SK-N-SH (cell line): ENCODE data around the gene MID2. TPM values are rescaled to one million over a fixed set of nuclear protein-coding genes. Genes with fewer than 3 reads are reported as not detected.

Source experiments
- CTCF ChIA-PET: fragments of 300-600, 350-600 bp; formaldehyde crosslinking; extraction: SDS; loops from one replicate; lab custom pipeline; 2021; lab: Yijun Ruan, JAX
- POLR2A ChIA-PET: fragments of 350-600 bp; sonication (Branson Sonifier 250); formaldehyde crosslinking; extraction: SDS; loops from one replicate; lab custom pipeline; 2020; ENCODE audit warnings: antibody characterized with exemption, inconsistent platforms; lab: Yijun Ruan, JAX
- DNase-seq: peaks from one replicate; pipeline ENCODE4 v3.0.0; 2012
- H2AFZ ChIP-seq: fragments of 200-600 bp; sonication (generic); 2 replicates; pipeline ENCODE4 v1.8.1; 2016; ENCODE audit warnings: antibody characterized with exemption, mild to moderate bottlenecking, low read depth
- H3F3A ChIP-seq: fragments of 200-600 bp; sonication (generic); replicated peaks from 2 replicates; pipeline ENCODE3; 2016; ENCODE audit warnings: antibody characterized with exemption, mild to moderate bottlenecking; ENCODE audit not compliant: insufficient read depth
- H3K27ac ChIP-seq, 2 experiments: fragments of 200-500 bp in 1 of 2; fragments of 200-600 bp in 1 of 2; sonication (Bioruptor generic) in 1 of 2; sonication (generic), shearing (Covaris generic) in 1 of 2; 2 replicates each; pipeline versions ENCODE4 v1.5.1 to v1.6.1; 2014 to 2016; ENCODE audit warnings: low read depth in 2 of 2, inconsistent platforms in 1 of 2, low read length in 1 of 2, mild to moderate bottlenecking in 1 of 2, mixed read lengths in 1 of 2
- H3K27me3 ChIP-seq: fragments of 200-600 bp; sonication (generic), shearing (Covaris generic); 2 replicates; pipeline ENCODE4 v1.6.1; 2016; ENCODE audit warnings: mixed run types; ENCODE audit not compliant: insufficient read depth
- H3K36me3 ChIP-seq, 2 experiments: fragments of 200-500 bp in 1 of 2; fragments of 200-600 bp in 1 of 2; sonication (Bioruptor generic) in 1 of 2; sonication (generic) in 1 of 2; replicated peaks in 1 of 2; 2 replicates each; pipeline versions ENCODE3 to v1.5.1; 2014 to 2016; ENCODE audit warnings: low read length in 1 of 2, mild to moderate bottlenecking in 1 of 2; ENCODE audit not compliant: insufficient read depth in 2 of 2, control insufficient read depth in 1 of 2
- H3K4me1 ChIP-seq, 2 experiments: fragments of 200-500 bp in 1 of 2; fragments of 200-600 bp in 1 of 2; sonication (Bioruptor generic) in 1 of 2; sonication (generic), shearing (Covaris generic) in 1 of 2; 2 replicates each; pipeline versions ENCODE4 v1.5.1 to v1.6.1; 2014 to 2016; ENCODE audit warnings: low read depth in 1 of 2, low read length in 1 of 2, mixed run types in 1 of 2; ENCODE audit not compliant: insufficient read depth in 2 of 2, control insufficient read depth in 1 of 2
- H3K4me2 ChIP-seq: fragments of 200-600 bp; sonication (generic), shearing (Covaris generic); 2 replicates; pipeline ENCODE4 v1.6.1; 2017; ENCODE audit warnings: mixed run types
- H3K4me3 ChIP-seq, 2 experiments: fragments of 200-500 bp in 1 of 2; fragments of 200-600 bp in 1 of 2; sonication (Bioruptor generic) in 1 of 2; sonication (generic), shearing (Covaris generic) in 1 of 2; 2 replicates each; pipeline versions ENCODE4 v1.5.1 to v1.8.1; 2014 to 2016; ENCODE audit warnings: low read depth in 2 of 2, inconsistent platforms in 1 of 2, low read length in 1 of 2, mild to moderate bottlenecking in 1 of 2, mixed read lengths in 1 of 2, moderate library complexity in 1 of 2
- H3K79me2 ChIP-seq: fragments of 200-600 bp; sonication (generic); 2 replicates; pipeline ENCODE4 v1.8.1; 2017; ENCODE audit warnings: mild to moderate bottlenecking; ENCODE audit not compliant: insufficient read depth
- H3K9ac ChIP-seq: fragments of 200-600 bp; sonication (generic); 2 replicates; pipeline ENCODE4 v1.6.1; 2017; ENCODE audit warnings: mixed run types
- H3K9me2 ChIP-seq: fragments of 200-600 bp; sonication (generic); 2 replicates; pipeline ENCODE4 v1.6.1; 2017; ENCODE audit warnings: mixed run types
- H3K9me3 ChIP-seq: fragments of 200-600 bp; sonication (generic); 2 replicates; pipeline ENCODE4 v1.6.1; 2017; ENCODE audit warnings: mixed run types, mild to moderate bottlenecking, moderate library complexity
- H4K20me1 ChIP-seq: fragments of 200-600 bp; sonication (generic); 2 replicates; pipeline ENCODE4 v1.6.1; 2017; ENCODE audit warnings: mild to moderate bottlenecking, mixed run types; ENCODE audit not compliant: insufficient read depth
- ELF1 ChIP-seq: IDR thresholded peaks from 2 replicates; pipeline ENCODE4 v1.4.0; 2012
- EP300 ChIP-seq, 2 experiments: IDR thresholded peaks; 2 replicates each; pipeline versions ENCODE4 v1.4.0 to v1.6.1; 2012; ENCODE audit warnings: borderline replicate concordance in 1 of 2, low read depth in 1 of 2, low read length in 1 of 2
- EZH2phosphoT487 ChIP-seq: fragments of 200-600 bp; sonication (generic); IDR thresholded peaks from 2 replicates; pipeline ENCODE4 v1.6.1; 2017; ENCODE audit warnings: low read depth, mixed run types, mild to moderate bottlenecking, antibody characterized with exemption, moderate library complexity, borderline replicate concordance
- GABPA ChIP-seq: IDR thresholded peaks from 2 replicates; pipeline ENCODE4 v1.4.0; 2012; ENCODE audit warnings: low read depth, mild to moderate bottlenecking
- GATA2 ChIP-seq: sonication (generic); formaldehyde crosslinking; IDR thresholded peaks from 2 replicates; pipeline ENCODE4 v1.5.0; 2020; ENCODE audit warnings: mild to moderate bottlenecking, missing genetic modification reagents
- MEF2A ChIP-seq: IDR thresholded peaks from 2 replicates; pipeline ENCODE4 v1.4.0; 2012; ENCODE audit warnings: low read depth, borderline replicate concordance
- NRF1 ChIP-seq: IDR thresholded peaks from 2 replicates; pipeline ENCODE4 v1.6.1; 2012; ENCODE audit warnings: low read depth, mild to moderate bottlenecking, low read length
- RAD21 ChIP-seq: IDR thresholded peaks from 2 replicates; pipeline ENCODE4 v1.6.1; 2012; ENCODE audit warnings: mild to moderate bottlenecking, low read length
- RFX5 ChIP-seq: IDR thresholded peaks from 2 replicates; pipeline ENCODE4 v1.6.1; 2012; ENCODE audit warnings: mild to moderate bottlenecking, improper control_type of control experiment, low read length
- RXRA ChIP-seq: IDR thresholded peaks from 2 replicates; pipeline ENCODE4 v1.4.0; 2012; ENCODE audit warnings: low read depth, mild to moderate bottlenecking, borderline replicate concordance
- TAF1 ChIP-seq: IDR thresholded peaks from 2 replicates; pipeline ENCODE4 v1.6.1; 2012; ENCODE audit warnings: low read depth, mild to moderate bottlenecking, low read length, moderate library complexity, borderline replicate concordance
- TCF12 ChIP-seq: IDR thresholded peaks from 2 replicates; pipeline ENCODE4 v1.4.0; 2012
- TEAD4 ChIP-seq: IDR thresholded peaks from 2 replicates; pipeline ENCODE4 v1.4.0; 2012; ENCODE audit warnings: mild to moderate bottlenecking, borderline replicate concordance; ENCODE audit not compliant: insufficient read depth
- WGBS: methylation state at CpG from one replicate; pipeline ENCODE4 v1.1.6; 2017; ENCODE audit warnings: low lambda C conversion rate; 5-methylcytosine and 5-hydroxymethylcytosine counted together
- polyA plus RNA-seq, 3 experiments: library from polyadenylated mRNA; depleted of rRNA; stranded (reverse); fragments of >200 nt; gene quantifications; 2 replicates each; pipeline ENCODE4 v1.2.3, GENCODE V29; 2012
- TF ChIP-seq, protein P1 (sequence below): fragments of 200-600 bp; sonication (generic); IDR thresholded peaks from 2 replicates; pipeline ENCODE4 v1.6.1; 2017; ENCODE audit warnings: antibody characterized with exemption, mild to moderate bottlenecking, moderate library complexity
- TF ChIP-seq, protein P2 (sequence below): IDR thresholded peaks from 2 replicates; pipeline ENCODE4 v1.6.1; 2012; ENCODE audit warnings: mild to moderate bottlenecking, low read depth, low read length, moderate library complexity
- TF ChIP-seq, protein P3 (sequence below): IDR thresholded peaks from 2 replicates; pipeline ENCODE4 v1.4.0; 2012; ENCODE audit warnings: low read depth, borderline replicate concordance
- TF ChIP-seq, protein P4 (sequence below): IDR thresholded peaks from 2 replicates; pipeline ENCODE4 v1.4.0; 2012; ENCODE audit warnings: low read depth

The MID2 gene
- polyA plus RNA-seq, 1 of the 3 experiments (the other 2 are of a cell fraction): 0.16 TPM

DNA sequence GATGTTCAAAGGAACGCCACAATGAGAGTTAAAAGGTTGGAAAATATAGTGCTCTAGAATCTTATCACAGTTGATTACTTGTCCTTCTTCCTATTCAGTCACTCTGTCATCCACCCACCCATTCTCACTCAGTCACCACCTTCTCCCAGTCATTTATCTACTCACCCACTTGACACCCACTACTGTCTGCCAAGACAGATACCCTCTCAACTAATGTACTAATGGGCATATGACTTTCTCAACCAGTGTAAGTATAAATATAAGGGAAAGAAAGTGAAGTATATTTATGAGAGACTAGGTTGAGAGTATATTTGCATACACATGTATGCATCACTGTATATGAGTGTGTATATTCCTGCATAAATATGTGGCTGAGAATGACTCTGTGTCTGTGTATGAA is 20.0 kb downstream of the MID2 start:
- no peaks in the 10 kb centered on the region for H4K20me1 ChIP-seq
- 17% methylated on average over 1 of the region's 1 CpG for WGBS
- no peak overlapping the region for H3K4me3 ChIP-seq
- TF ChIP-seq RFX5 (no peak), ELF1 (no peak), MEF2A (no peak), TAF1 (no peak), RXRA (no peak), RAD21 (no peak), NRF1 (no peak), GATA2 (CRISPR knock-in tag) (no peak), EZH2phosphoT487 (no peak), TEAD4 (no peak), GABPA (no peak), EP300 (IDR thresholded peaks at IDR 0.05; ENCODE audit: borderline replicate concordance in 1 of 2, low read depth in 1 of 2, low read length in 1 of 2) (no peak), TCF12 (no peak)
- TF ChIP-seq, protein P1, sequence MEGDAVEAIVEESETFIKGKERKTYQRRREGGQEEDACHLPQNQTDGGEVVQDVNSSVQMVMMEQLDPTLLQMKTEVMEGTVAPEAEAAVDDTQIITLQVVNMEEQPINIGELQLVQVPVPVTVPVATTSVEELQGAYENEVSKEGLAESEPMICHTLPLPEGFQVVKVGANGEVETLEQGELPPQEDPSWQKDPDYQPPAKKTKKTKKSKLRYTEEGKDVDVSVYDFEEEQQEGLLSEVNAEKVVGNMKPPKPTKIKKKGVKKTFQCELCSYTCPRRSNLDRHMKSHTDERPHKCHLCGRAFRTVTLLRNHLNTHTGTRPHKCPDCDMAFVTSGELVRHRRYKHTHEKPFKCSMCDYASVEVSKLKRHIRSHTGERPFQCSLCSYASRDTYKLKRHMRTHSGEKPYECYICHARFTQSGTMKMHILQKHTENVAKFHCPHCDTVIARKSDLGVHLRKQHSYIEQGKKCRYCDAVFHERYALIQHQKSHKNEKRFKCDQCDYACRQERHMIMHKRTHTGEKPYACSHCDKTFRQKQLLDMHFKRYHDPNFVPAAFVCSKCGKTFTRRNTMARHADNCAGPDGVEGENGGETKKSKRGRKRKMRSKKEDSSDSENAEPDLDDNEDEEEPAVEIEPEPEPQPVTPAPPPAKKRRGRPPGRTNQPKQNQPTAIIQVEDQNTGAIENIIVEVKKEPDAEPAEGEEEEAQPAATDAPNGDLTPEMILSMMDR: no peak
- TF ChIP-seq, protein P2, sequence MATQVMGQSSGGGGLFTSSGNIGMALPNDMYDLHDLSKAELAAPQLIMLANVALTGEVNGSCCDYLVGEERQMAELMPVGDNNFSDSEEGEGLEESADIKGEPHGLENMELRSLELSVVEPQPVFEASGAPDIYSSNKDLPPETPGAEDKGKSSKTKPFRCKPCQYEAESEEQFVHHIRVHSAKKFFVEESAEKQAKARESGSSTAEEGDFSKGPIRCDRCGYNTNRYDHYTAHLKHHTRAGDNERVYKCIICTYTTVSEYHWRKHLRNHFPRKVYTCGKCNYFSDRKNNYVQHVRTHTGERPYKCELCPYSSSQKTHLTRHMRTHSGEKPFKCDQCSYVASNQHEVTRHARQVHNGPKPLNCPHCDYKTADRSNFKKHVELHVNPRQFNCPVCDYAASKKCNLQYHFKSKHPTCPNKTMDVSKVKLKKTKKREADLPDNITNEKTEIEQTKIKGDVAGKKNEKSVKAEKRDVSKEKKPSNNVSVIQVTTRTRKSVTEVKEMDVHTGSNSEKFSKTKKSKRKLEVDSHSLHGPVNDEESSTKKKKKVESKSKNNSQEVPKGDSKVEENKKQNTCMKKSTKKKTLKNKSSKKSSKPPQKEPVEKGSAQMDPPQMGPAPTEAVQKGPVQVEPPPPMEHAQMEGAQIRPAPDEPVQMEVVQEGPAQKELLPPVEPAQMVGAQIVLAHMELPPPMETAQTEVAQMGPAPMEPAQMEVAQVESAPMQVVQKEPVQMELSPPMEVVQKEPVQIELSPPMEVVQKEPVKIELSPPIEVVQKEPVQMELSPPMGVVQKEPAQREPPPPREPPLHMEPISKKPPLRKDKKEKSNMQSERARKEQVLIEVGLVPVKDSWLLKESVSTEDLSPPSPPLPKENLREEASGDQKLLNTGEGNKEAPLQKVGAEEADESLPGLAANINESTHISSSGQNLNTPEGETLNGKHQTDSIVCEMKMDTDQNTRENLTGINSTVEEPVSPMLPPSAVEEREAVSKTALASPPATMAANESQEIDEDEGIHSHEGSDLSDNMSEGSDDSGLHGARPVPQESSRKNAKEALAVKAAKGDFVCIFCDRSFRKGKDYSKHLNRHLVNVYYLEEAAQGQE: no peak
- TF ChIP-seq, protein P3, sequence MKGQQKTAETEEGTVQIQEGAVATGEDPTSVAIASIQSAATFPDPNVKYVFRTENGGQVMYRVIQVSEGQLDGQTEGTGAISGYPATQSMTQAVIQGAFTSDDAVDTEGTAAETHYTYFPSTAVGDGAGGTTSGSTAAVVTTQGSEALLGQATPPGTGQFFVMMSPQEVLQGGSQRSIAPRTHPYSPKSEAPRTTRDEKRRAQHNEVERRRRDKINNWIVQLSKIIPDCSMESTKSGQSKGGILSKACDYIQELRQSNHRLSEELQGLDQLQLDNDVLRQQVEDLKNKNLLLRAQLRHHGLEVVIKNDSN: no peak
- TF ChIP-seq, protein P4, sequence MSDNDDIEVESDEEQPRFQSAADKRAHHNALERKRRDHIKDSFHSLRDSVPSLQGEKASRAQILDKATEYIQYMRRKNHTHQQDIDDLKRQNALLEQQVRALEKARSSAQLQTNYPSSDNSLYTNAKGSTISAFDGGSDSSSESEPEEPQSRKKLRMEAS: no peak
- CTCF ChIA-PET: interaction anchor here (1.0 kb wide), 1 partner anchor 16 kb away, joined by 3 read pairs; no protein-coding TSS in a partner anchor
- no peak overlapping the region for H2AFZ ChIP-seq
- H3K36me3 ChIP-seq: no peaks in the 10 kb centered on the region
- no peaks in the 10 kb centered on the region for H3K9me3 ChIP-seq
- H3K27ac ChIP-seq: no peak overlapping the region
- POLR2A ChIA-PET: no interaction called here
- H3K4me2 ChIP-seq: no peak overlapping the region
- no peaks in the 10 kb centered on the region for H3K79me2 ChIP-seq
- no peak overlapping the region for H3K9ac ChIP-seq
- no peaks in the 10 kb centered on the region for H3K9me2 ChIP-seq
- DNase-seq: no peak
- peaks cover 8% of the 10 kb centered on the region; the same call in 1 of the 2 replicates for H3K27me3 ChIP-seq
- no peaks in the 10 kb centered on the region for H3K4me1 ChIP-seq
- H3F3A ChIP-seq: no peaks in the 10 kb centered on the region
